H1 (cell line): ENCODE data around the gene CD300E.

Experiments
- BCL11A ChIP-seq, 2 experiments: IDR thresholded peaks; one replicate each; pipeline ENCODE4 v1.6.1; 2011; ENCODE audit warnings: low read depth in 2 of 2, low read length in 2 of 2, mild to moderate bottlenecking in 2 of 2
- TF ChIP-seq, protein P1 (sequence below), 3 experiments: IDR thresholded peaks; 1 replicate in 2 of 3; 2 replicates in 1 of 3; pipeline versions ENCODE4 v1.5.1 to v1.6.1; 2011; ENCODE audit warnings: low read length in 3 of 3, mild to moderate bottlenecking in 3 of 3, inconsistent platforms in 2 of 3, low read depth in 1 of 3, moderate library complexity in 1 of 3; ENCODE audit not compliant: insufficient read depth in 1 of 3; ENCODE audit errors: control extremely low read depth in 1 of 3

DNA sequence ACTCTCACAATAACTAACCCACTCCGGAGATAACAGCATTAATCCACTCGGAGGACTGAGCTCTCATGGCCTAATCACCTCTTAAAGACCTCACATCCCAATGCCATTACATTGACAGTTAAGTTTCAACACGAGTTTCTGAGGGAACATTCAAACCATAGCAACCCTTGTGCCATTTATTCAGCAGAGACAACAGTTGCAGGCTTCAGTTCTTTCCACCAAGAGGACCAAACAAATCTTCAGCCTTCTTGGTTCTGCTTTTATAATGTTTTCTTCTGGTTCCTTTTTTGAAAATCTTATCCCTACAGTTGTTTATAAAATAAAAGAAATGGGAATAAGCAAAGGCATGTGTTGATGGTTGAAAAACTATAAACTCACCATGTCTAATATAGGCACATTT, 2.1 kb upstream of the CD300E start:
- TF ChIP-seq, protein P1, sequence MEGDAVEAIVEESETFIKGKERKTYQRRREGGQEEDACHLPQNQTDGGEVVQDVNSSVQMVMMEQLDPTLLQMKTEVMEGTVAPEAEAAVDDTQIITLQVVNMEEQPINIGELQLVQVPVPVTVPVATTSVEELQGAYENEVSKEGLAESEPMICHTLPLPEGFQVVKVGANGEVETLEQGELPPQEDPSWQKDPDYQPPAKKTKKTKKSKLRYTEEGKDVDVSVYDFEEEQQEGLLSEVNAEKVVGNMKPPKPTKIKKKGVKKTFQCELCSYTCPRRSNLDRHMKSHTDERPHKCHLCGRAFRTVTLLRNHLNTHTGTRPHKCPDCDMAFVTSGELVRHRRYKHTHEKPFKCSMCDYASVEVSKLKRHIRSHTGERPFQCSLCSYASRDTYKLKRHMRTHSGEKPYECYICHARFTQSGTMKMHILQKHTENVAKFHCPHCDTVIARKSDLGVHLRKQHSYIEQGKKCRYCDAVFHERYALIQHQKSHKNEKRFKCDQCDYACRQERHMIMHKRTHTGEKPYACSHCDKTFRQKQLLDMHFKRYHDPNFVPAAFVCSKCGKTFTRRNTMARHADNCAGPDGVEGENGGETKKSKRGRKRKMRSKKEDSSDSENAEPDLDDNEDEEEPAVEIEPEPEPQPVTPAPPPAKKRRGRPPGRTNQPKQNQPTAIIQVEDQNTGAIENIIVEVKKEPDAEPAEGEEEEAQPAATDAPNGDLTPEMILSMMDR (IDR thresholded peaks at IDR 0.05; ENCODE audit: control extremely low read depth in 1 of 3, insufficient read depth in 1 of 3, low read depth in 1 of 3, low read length in 3 of 3): no peak
- TF ChIP-seq BCL11A (IDR thresholded peaks at IDR 0.05; ENCODE audit: low read depth in 2 of 2, low read length in 2 of 2): no peak
